Stimulated activated CD8-positive, alpha-beta memory T cell treated with anti-CD3 and anti-CD28 coated beads, Interleukin-2, amount 100 ng/mL, for 48 hours (primary cell): ENCODE measurements around the gene PPP1R11.

ENCODE experiments used
- DNase-seq, 2 donors: peaks; one replicate each; pipeline ENCODE4 v3.0.0-alpha.2; 2020; ENCODE audit warnings: low read depth in 2 of 2

The PPP1R11 gene

GRCh38 chr6:30061858-30062458 is 5.0 kb upstream of the PPP1R11 start:
- no peak for DNase-seq

- no peak for DNase-seq
Measured at GRCh38 chr6:30062471-30063178, 4.4 kb upstream of the PPP1R11 start.

GRCh38 chr6:30063315-30063714 is 3.7 kb upstream of the PPP1R11 start:
- no peak for DNase-seq

- no peak for DNase-seq
Measured at GRCh38 chr6:30066082-30066481, 916 bp upstream of the PPP1R11 start.

- DNase-seq: no peak
Measured at GRCh38 chr6:30067460-30068139, 602 bp downstream of the PPP1R11 start.

- no peak for DNase-seq
Measured at GRCh38 chr6:30071081-30071818, 4.3 kb downstream of the PPP1R11 start.

GRCh38 chr6:30071858-30072257 is 4.9 kb downstream of the PPP1R11 start:
- DNase-seq: no peak

- no peak for DNase-seq
Measured at GRCh38 chr6:30073489-30074235, 6.7 kb downstream of the PPP1R11 start.

GRCh38 chr6:30074331-30075093 is 7.5 kb downstream of the PPP1R11 start:
- DNase-seq: no peak

- DNase-seq: no peak
Measured at GRCh38 chr6:30075094-30075789, 8.2 kb downstream of the PPP1R11 start, which contains the start of gene RNF39. TSS of gene RNF39 (minus strand) at chr6:30075769. CDS start at chr6:30075585, 184 bp downstream.

GRCh38 chr6:30075790-30076732 is 9.1 kb downstream of the PPP1R11 start:
- DNase-seq: no peak

- DNase-seq: no peak
Measured at GRCh38 chr6:30077218-30077617, 10.2 kb downstream of the PPP1R11 start.

GRCh38 chr6:30087876-30088275 is 20.9 kb downstream of the PPP1R11 start:
- no peak for DNase-seq

GRCh38 chr6:30091577-30092381 is 24.8 kb downstream of the PPP1R11 start:
- no peak for DNase-seq

GRCh38 chr6:30092852-30093543 is 26.0 kb downstream of the PPP1R11 start:
- DNase-seq: no peak

GRCh38 chr6:30093951-30094661 is 27.1 kb downstream of the PPP1R11 start:
- DNase-seq: no peak

- DNase-seq: no peak
Measured at GRCh38 chr6:30096829-30097228, 29.8 kb downstream of the PPP1R11 start.
